ENCODE results near the gene MADD. TPM values are rescaled to one million over a fixed set of nuclear protein-coding genes. Genes with fewer than 3 reads are reported as not detected.

The MADD gene
- total RNA-seq, result 100 to 1,000 TPM; 103 to 118 TPM
- polyA plus RNA-seq (ENCODE audit: insufficient read depth, low read depth, low replicate concordance), result 87.8 TPM
- long read RNA-seq, donor 1, partial matches to known transcripts, result 0 of 3 reads
- long read RNA-seq, donor 1, other reads (novel, unspliced or antisense), result 0 of 3 reads
- long read RNA-seq, donor 2, result 0 reads

GRCh38 chr11:47269829-47270305 lies at the start of gene MADD:
MADD (plus strand) TSS chr11:47270133.
- H3K4me1 ChIP-seq, result peaks cover 26% of the 10 kb centered on the region
- intact Hi-C loops (cut with DNase I; ENCODE audit: low total_unique reads), result loop anchor here (10.0 kb wide), 1 partner anchor 85 kb away; the partner anchor contains the start of gene PACSIN3
- TF ChIP-seq CTCF (IDR thresholded peaks at IDR 0.05) (no peak), POLR2A (IDR thresholded peaks at IDR 0.05) (no peak)
- no peaks in the 10 kb centered on the region for H3K36me3 ChIP-seq (ENCODE audit: low read depth, missing control alignments)
- WGBS, 2 donors, result 2% methylated on average over 44 of the region's 57 CpGs; no CpG with 5 or more reads in 1 of the 2 donors
- peak within 1 kb of the TSS; percentile 84 to 92 for H3K4me3 ChIP-seq
- no peaks in the 10 kb centered on the region for H3K9me3 ChIP-seq
- peak; percentile 90 for DNase-seq
- no peaks in the 10 kb centered on the region for H3K27me3 ChIP-seq
- peak within 1 kb of the TSS; percentile 97 for H3K27ac ChIP-seq

DNA sequence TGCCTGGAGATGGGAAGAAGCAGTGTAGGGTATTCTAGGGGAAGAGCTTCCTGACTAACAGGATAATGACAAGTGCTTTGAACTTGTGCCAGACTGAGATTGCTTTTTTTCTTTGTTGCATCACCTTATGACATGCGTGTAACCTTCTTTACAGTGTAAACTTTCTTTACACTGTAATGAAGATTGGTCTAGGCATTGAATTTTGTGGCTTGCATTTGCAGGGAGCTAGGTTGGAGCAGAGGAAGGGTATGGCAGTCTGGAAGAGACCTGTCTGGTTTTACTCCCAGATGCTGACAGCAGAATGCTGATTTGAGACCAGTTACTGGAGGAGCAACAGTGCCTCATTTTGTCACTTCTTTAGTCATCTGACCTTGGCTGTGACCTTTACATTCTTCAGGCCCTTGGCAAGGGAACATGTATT lies 49.5 kb upstream of the MADD start:
- H3K4me3 ChIP-seq, result no peak overlapping the region
- 53 to 76% methylated on average over 1 of the region's 1 CpG for WGBS, 2 donors

GRCh38 chr11:47222696-47223095 lies 47.2 kb upstream of the MADD start:
- WGBS, 2 donors, result 74 to 91% methylated on average over 2 of the region's 2 CpGs
- Histone ChIP-seq H3K36me3 (ENCODE audit: low read depth, missing control alignments) (no peaks in the 10 kb centered on the region), H3K27ac (no peak overlapping the region), H3K27me3 (no peaks in the 10 kb centered on the region), H3K9me3 (no peaks in the 10 kb centered on the region), H3K4me3 (no peak overlapping the region), H3K4me1 (peaks cover 6% of the 10 kb centered on the region)
- DNase-seq, result no peak
- TF ChIP-seq POLR2A (IDR thresholded peaks at IDR 0.05) (no peak), CTCF (IDR thresholded peaks at IDR 0.05) (no peak)
- intact Hi-C loops (cut with DNase I; ENCODE audit: low total_unique reads), result no loop called here

More for the DNA sequence above, 49.5 kb upstream of the MADD start:
- Histone ChIP-seq H3K27ac (no peak overlapping the region), H3K27me3 (no peaks in the 10 kb centered on the region), H3K4me1 (peaks cover 22% of the 10 kb centered on the region), H3K9me3 (no peaks in the 10 kb centered on the region), H3K36me3 (ENCODE audit: low read depth, missing control alignments) (no peaks in the 10 kb centered on the region)
- TF ChIP-seq POLR2A (IDR thresholded peaks at IDR 0.05), result no peak
- TF ChIP-seq CTCF (IDR thresholded peaks at IDR 0.05), result no peak
- intact Hi-C loops (cut with DNase I; ENCODE audit: low total_unique reads), result no loop called here
- DNase-seq, result no peak

- TF ChIP-seq POLR2A (IDR thresholded peaks at IDR 0.05) (no peak), CTCF (IDR thresholded peaks at IDR 0.05) (no peak)
- Histone ChIP-seq H3K4me1 (no peaks in the 10 kb centered on the region), H3K27me3 (no peaks in the 10 kb centered on the region), H3K4me3 (no peak overlapping the region), H3K27ac (no peak overlapping the region), H3K36me3 (ENCODE audit: low read depth, missing control alignments) (no peaks in the 10 kb centered on the region), H3K9me3 (no peaks in the 10 kb centered on the region)
- no peak for DNase-seq
- intact Hi-C loops (cut with DNase I; ENCODE audit: low total_unique reads), result no loop called here
- WGBS, 2 donors, result 93 to 94% methylated on average over 7 of the region's 7 CpGs
Measured at GRCh38 chr11:47225552-47226400, 44.2 kb upstream of the MADD start.
